GM21515 (cell line): ENCODE results near the gene FAM120B.

ENCODE experiments used
- ATAC-seq: cut with Tn5 transposase; IDR thresholded peaks from one replicate; pipeline ENCODE4 v1.9.1; 2021; ENCODE audit not compliant: unreplicated experiment

The FAM120B gene

GRCh38 chr6:170410241-170410640 lies 103.7 kb downstream of the FAM120B start:
- ATAC-seq = no peak

- no peak for ATAC-seq
Measured at GRCh38 chr6:170415318-170415717, 108.8 kb downstream of the FAM120B start.

DNA sequence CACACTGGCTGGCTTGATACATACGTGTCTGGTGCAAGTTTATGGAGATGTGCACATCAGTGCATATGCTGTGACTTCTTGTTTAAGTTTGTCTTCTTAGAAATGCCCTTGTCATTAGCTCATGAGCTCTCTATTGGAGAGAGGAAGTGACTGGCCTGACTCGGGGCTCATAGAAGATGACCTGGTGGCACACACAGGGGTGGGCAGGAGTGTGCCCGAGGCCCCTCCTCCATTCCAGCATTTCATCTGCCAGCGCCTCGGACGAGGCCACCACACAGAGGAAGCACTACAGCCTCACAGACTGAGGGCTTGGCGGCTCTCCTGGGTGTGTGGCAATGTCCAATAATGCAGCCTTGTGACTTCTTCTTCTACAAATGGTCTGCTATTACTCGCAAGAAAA lies 109.7 kb downstream of the FAM120B start:
- ATAC-seq = no peak

DNA sequence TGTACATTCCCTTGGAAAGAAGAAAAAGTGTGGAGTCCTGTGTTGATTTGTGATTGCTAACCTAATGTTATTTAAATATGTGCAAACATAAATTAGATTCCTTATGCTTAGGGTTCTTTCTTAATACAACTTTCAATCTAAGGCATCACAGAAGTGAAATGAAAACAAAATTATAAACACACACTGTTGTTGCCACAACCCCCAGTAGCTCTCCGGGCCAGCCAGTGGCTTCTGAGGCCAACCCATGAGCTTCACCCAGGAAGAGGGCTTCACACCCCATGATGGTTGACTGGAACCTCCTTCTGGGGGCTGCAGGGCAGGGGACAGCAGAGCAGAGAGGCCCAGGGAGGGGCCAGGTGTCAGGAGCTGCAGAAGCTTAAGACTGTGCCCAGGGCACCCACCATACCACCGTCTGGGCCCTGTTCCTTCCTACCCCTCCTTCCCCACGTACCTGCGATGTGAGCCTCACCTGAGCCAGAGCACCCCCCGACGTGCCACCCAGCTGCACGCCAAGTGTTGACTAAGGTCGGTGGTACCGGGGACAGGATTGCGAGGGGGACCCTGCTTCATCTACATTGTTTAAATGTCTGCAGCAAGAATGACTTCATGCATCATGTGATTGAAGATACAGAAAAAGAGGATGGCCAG lies 110.5 kb downstream of the FAM120B start:
- no peak for ATAC-seq

DNA sequence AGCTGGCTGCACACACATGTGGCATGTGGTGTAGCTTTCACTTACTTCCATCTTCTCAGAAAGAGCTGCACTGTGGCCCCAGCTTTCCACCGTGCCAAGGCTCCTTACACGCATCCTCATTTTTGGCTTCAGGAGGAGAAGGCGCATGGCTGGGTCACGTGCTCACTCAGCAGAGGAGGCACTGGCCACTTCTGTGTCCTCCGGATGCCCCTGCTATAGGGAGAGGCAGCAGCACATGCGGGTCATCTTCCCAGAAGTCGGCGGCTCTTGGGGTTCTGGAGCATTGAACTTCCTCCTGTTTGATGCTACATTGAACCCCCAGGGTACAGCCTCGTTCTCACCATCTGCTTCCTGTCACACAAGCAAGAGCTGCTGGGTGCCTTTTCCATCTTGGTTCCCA lies 111.3 kb downstream of the FAM120B start:
- ATAC-seq = no peak

DNA sequence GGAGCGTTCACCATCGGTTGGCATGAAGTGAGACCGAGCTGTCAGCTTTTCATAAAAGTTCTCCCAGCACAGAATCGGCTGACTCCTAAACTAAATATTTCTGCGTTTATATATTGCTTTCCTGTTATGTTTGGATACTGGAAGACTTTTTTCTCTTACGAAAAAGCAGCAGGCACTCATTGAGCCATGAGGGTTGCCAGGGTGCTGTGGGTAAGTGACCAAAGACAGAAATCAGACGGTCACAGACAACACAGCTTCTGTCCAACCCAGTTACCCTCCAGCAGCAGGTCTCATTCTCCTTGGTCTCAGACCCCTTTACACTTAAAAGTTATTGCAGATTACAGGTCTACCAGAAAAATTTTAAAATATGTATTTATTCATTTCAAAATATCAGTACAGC lies 113.7 kb downstream of the FAM120B start:
- ATAC-seq = no peak

GRCh38 chr6:170420791-170421776 lies 114.5 kb downstream of the FAM120B start:
- no peak for ATAC-seq

DNA sequence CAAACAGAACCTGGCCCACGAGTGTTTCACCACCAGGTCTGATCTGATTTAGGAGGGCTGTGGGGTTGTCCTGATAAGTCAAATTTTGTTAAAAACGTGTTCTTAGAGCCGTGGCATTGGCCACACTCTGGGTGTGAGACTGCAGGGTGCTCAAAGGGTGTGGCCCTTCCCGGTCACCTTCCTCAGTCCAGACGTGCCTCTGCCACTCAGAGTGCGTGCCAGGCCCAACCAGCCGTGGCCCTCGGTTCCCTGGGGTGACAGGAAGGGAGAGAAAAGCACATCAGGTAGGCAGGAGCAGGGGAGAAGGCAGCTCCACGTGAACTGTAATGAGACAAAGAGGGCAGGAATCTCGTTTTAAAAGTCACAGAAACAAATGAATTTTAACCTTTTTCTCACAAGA lies 115.4 kb downstream of the FAM120B start:
- no peak for ATAC-seq

- ATAC-seq = no peak
Measured at GRCh38 chr6:170423030-170423429, 116.5 kb downstream of the FAM120B start.

DNA sequence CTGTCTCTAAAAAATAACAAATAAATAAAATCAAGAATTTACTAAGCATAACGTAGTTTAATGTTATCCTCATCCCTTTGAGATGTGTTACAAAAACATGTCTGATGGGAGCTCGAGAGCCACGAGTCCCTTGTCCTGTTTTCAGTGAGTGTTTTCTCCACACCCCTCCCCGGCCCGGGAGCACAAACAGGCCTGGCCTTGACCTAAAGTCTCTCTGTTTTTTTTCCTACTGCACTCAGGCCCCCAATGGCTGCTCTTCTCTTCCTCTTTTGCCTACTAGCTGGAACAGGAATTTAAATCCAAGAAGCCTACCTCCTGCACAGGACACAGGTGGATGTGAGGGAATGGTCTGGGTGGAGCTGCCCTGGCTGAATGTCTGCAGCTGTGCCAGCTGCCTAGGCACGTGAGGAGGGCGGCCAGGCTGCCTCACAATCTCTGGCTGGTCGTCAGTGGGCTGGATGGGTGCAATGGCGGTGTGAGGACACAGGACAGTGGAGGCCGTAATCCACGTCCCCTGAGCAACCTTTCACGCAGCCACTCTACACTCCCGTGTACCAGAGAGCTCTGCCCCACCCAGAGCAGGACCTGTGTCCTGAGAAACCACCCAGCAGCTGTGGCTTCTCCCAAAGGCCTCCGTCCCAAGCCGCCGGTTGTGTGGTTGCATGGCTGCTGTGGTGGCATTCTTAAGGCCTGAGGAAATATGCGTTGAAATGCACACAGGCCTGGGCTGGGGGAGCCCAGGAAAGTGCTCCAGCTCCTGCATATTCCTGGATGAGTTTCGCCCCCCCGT lies 117.5 kb downstream of the FAM120B start:
- ATAC-seq = no peak

GRCh38 chr6:170424604-170425126 lies 118.1 kb downstream of the FAM120B start:
- ATAC-seq = no peak

GRCh38 chr6:170429450-170429849 lies 122.9 kb downstream of the FAM120B start:
- ATAC-seq = no peak

- no peak for ATAC-seq
Measured at GRCh38 chr6:170433163-170434116, 126.9 kb downstream of the FAM120B start.

DNA sequence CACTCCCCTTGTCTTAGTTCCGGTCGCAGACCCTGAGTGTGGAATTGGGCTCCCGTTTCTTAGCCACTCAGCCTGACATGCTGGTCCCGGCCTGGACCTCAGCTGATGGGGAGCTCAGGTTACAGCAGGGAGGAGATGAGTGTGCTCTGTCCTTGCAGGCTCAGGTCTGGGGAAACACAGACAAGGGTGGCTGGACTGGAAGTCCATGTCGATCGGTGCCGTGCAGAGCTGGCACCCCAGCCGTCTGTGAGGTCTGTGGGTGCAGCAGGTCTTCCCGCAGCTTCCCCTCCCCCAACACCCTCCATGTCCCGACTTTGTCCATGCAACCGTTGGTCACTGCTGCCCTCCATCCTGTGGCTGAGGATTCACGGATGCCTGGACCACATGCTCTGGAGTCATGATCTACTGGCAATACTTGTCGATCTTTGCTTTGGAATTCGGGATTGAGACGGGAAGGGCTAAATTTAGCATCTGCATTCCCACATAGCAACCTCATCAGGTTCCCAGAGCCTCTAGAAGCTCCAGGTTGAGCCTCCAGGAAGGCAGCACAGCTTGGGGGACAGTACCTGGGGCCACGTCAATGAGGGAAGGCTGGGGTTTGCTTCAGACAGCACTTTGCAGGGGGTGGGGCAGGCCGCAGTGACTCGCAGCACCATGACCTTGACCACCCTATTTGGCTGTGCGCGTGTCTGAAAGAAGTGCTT lies 127.7 kb downstream of the FAM120B start:
- ATAC-seq = no peak

DNA sequence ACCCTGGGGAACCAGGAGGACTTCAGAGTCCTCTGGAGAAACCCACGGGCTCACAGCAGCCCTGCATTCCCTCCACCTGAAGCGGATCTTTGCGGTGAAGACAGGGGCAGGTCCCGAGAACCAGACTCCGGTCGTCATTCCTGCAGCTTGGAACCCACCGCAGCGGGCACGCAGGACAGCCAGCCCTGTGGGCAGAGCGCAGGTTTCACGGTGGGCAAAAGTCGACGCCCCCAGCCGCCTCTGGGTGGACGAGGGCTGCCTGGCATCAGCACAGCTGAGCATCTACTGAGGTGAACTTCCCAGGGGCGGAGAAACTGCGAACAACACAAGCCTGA lies 128.2 kb downstream of the FAM120B start:
- no peak for ATAC-seq

- ATAC-seq = no peak
Measured at GRCh38 chr6:170435766-170436165, 129.2 kb downstream of the FAM120B start.

DNA sequence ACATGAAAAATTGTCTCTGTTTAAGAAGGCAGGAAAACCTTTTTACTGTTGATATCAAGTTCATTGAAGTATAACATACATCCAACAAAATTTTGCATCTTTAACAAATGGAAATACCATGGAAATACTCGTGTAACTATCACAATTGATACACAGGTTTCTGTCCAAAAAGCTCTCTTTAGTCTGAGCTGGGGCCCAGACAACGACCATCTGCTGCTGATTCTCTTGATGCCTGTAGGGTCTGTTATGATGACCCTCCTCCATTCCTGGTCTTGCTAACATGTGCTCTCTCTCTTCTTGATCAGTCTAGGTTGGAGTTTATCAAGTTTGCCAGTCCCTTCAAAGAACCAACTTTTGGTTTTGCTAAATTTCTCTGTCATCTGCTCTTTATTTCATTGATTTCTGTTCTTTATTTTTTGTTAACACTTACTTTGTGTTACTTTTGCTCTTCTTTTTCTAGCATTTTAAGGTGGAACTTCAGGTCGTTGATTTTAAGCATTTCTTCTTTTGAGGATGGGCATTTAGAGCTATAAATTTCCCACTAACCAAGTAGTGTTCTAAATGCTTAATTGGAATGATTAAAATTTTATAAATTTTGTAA lies 129.8 kb downstream of the FAM120B start:
- ATAC-seq = no peak

GRCh38 chr6:170437719-170438401 lies 131.3 kb downstream of the FAM120B start:
- no peak for ATAC-seq

DNA sequence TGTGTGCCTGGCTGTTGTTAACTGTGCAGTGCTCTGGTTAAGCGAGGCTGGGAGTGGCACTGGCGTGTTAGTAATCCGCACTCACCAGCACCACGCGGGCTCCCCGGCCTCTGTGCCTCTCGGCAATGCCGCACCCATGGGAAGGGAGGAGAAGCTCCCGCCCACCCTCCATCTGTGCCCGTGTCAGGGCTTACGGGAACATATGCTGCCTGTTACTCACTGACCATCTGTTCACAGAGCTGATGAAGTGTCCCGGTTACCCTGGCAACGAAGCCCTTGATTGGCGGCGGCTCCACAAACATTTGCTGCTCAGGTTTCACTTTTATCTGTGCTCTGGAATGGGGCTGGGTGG lies 131.8 kb downstream of the FAM120B start:
- peak; percentile 93 for ATAC-seq
